ENCODE results near the gene MTNR1B. TPM values are rescaled to one million over a fixed set of nuclear protein-coding genes. Genes with fewer than 3 reads are reported as not detected.
A peak's percentile ranks its signal among the peaks of the same experiment; 100 is the strongest.

The MTNR1B gene
- polyA plus RNA-seq (2012; ENCODE audit: insufficient read length, low read depth): not detected

GRCh38 chr11:92969634-92970347, at the start of gene MTNR1B:
Gene MTNR1B, plus strand, starts transcription at chr11:92969651. Its CDS starts 75 bp downstream, at chr11:92969726.
- TF ChIP-seq REST (IDR thresholded peaks at IDR 0.05; ENCODE audit: insufficient read depth in 1 of 2, low read depth in 2 of 2, low read length in 2 of 2) (0 out of 4 replicates have a peak, but pooled peaks of 1 of the 2 experiments have one; percentile 10), FOXP2 (optimal IDR thresholded peaks at IDR 0.05; ENCODE audit: borderline replicate concordance, extremely low read depth, extremely low read length, insufficient read depth) (no peak)

- TF ChIP-seq FOXP2 (optimal IDR thresholded peaks at IDR 0.05; ENCODE audit: borderline replicate concordance, extremely low read depth, extremely low read length, insufficient read depth): no peak
- no peak for TF ChIP-seq POLR2AphosphoS5 (IDR thresholded peaks at IDR 0.05; ENCODE audit: low read depth, low read length)
- TF ChIP-seq REST (IDR thresholded peaks at IDR 0.05; ENCODE audit: insufficient read depth in 1 of 2, low read depth in 2 of 2, low read length in 2 of 2): no peak
- TF ChIP-seq SIN3A (IDR thresholded peaks at IDR 0.05; ENCODE audit: borderline replicate concordance, insufficient read depth, low read length): no peak
- TF ChIP-seq TAF1 (IDR thresholded peaks at IDR 0.05; ENCODE audit: borderline replicate concordance, insufficient read depth, low read length): no peak
These were observed 49.1 kb upstream of the MTNR1B start for GRCh38 chr11:92920331-92920730.

- TF ChIP-seq POLR2AphosphoS5 (IDR thresholded peaks at IDR 0.05; ENCODE audit: low read depth, low read length): no peak
- TF ChIP-seq TAF1 (IDR thresholded peaks at IDR 0.05; ENCODE audit: borderline replicate concordance, insufficient read depth, low read length): no peak
- no peak for TF ChIP-seq FOXP2 (optimal IDR thresholded peaks at IDR 0.05; ENCODE audit: borderline replicate concordance, extremely low read depth, extremely low read length, insufficient read depth)
These were observed 46.7 kb upstream of the MTNR1B start for GRCh38 chr11:92922731-92923130.

GRCh38 chr11:92929246-92929645, 40.2 kb upstream of the MTNR1B start:
- TF ChIP-seq SIN3A (IDR thresholded peaks at IDR 0.05; ENCODE audit: borderline replicate concordance, insufficient read depth, low read length) (no peak), FOXP2 (optimal IDR thresholded peaks at IDR 0.05; ENCODE audit: borderline replicate concordance, extremely low read depth, extremely low read length, insufficient read depth) (no peak), POLR2AphosphoS5 (IDR thresholded peaks at IDR 0.05; ENCODE audit: low read depth, low read length) (no peak), REST (IDR thresholded peaks at IDR 0.05; ENCODE audit: insufficient read depth in 1 of 2, low read depth in 2 of 2, low read length in 2 of 2) (no peak), TAF1 (IDR thresholded peaks at IDR 0.05; ENCODE audit: borderline replicate concordance, insufficient read depth, low read length) (no peak)

- no peak for TF ChIP-seq SIN3A (IDR thresholded peaks at IDR 0.05; ENCODE audit: borderline replicate concordance, insufficient read depth, low read length)
- no peak for TF ChIP-seq REST (IDR thresholded peaks at IDR 0.05; ENCODE audit: insufficient read depth in 1 of 2, low read depth in 2 of 2, low read length in 2 of 2)
- no peak for TF ChIP-seq TAF1 (IDR thresholded peaks at IDR 0.05; ENCODE audit: borderline replicate concordance, insufficient read depth, low read length)
- TF ChIP-seq POLR2AphosphoS5 (IDR thresholded peaks at IDR 0.05; ENCODE audit: low read depth, low read length): no peak
These were observed 39.8 kb upstream of the MTNR1B start for GRCh38 chr11:92929653-92930052.

All from PFSK-1 (cell line).